ENCODE measurements around the gene MSANTD7. TPM values are rescaled to one million over a fixed set of nuclear protein-coding genes. Genes with fewer than 3 reads are reported as not detected.
"Not testable (repeated sequence)": the region's sequence is repeated elsewhere in the genome, so short reads cannot be mapped to it uniquely, and the experiment has no call there.

MSANTD7 gene
- total RNA-seq = 10 to 100 TPM in 1 of 2 donors, 1 to 10 TPM in 1; 9.9 to 12.2 TPM
- long read RNA-seq, full-length matches to known transcripts = 6 of 13 reads
- long read RNA-seq, partial matches to known transcripts = 6 of 13 reads
- long read RNA-seq, other reads (novel, unspliced or antisense) = 1 of 13 reads

GRCh38 chr10:14837757-14838581, at the start of gene MSANTD7, which contains the start of the genes CDNF and HSPA14:
Gene MSANTD7, plus strand, starts transcription at chr10:14838306. Its CDS starts 3,979 bp downstream, at chr10:14842285.
Gene CDNF, minus strand, starts transcription at chr10:14838037. Its CDS starts 91 bp downstream, at chr10:14837946.
Gene HSPA14, plus strand, starts transcription at chr10:14838306. Its CDS starts 97 bp downstream, at chr10:14838403.
- ATAC-seq (peak; percentile 91), DNase-seq (peak; percentile 99)
- intact Hi-C loops (cut with DNase I, micrococcal nuclease) = no loop called here

GRCh38 chr10:14798636-14799035, 39.5 kb upstream of the MSANTD7 start:
- DNase-seq = no peak
- intact Hi-C loops (cut with DNase I, micrococcal nuclease) = no loop called here
- no peak for ATAC-seq

GRCh38 chr10:14800397-14800796, 37.7 kb upstream of the MSANTD7 start:
- ATAC-seq = no peak
- no peak for DNase-seq
- intact Hi-C loops (cut with DNase I, micrococcal nuclease) = no loop called here

GRCh38 chr10:14801723-14802122, 36.4 kb upstream of the MSANTD7 start:
- DNase-seq (no peak), ATAC-seq (no peak)

GRCh38 chr10:14803827-14804226, 34.3 kb upstream of the MSANTD7 start:
- intact Hi-C loops (cut with DNase I, micrococcal nuclease) = no loop called here
- no peak for DNase-seq
- no peak for ATAC-seq

More at GRCh38 chr10:14801723-14802122, 36.4 kb upstream of the MSANTD7 start:
- intact Hi-C loops (cut with DNase I, micrococcal nuclease) = no loop called here

GRCh38 chr10:14806318-14806717, 31.8 kb upstream of the MSANTD7 start:
- intact Hi-C loops (cut with DNase I, micrococcal nuclease) = no loop called here
- ATAC-seq (peak; percentile 51), DNase-seq (no peak)

- no peak for DNase-seq
- intact Hi-C loops (cut with DNase I, micrococcal nuclease) = no loop called here
- no peak for ATAC-seq
Observed at GRCh38 chr10:14810969-14811953, 26.8 kb upstream of the MSANTD7 start.

GRCh38 chr10:14812271-14812670, 25.8 kb upstream of the MSANTD7 start:
- ATAC-seq (no peak), DNase-seq (no peak)
- intact Hi-C loops (cut with DNase I, micrococcal nuclease) = no loop called here

GRCh38 chr10:14815681-14816080, 22.4 kb upstream of the MSANTD7 start:
- DNase-seq = no peak
- intact Hi-C loops (cut with DNase I, micrococcal nuclease) = no loop called here
- ATAC-seq = no peak

GRCh38 chr10:14816717-14817116, 21.4 kb upstream of the MSANTD7 start:
- ATAC-seq; DNase-seq; intact Hi-C loops (cut with DNase I, micrococcal nuclease): not testable (repeated sequence)

- intact Hi-C loops (cut with DNase I, micrococcal nuclease) = loop anchor here (5.0 to 10.0 kb wide), 3 partner anchors 205 to 325 kb away; no protein-coding TSS in a partner anchor
- DNase-seq (no peak), ATAC-seq (no peak)
Observed at GRCh38 chr10:14820010-14820774, 17.9 kb upstream of the MSANTD7 start.

GRCh38 chr10:14820775-14821154, 17.3 kb upstream of the MSANTD7 start:
- intact Hi-C loops (cut with DNase I, micrococcal nuclease) = loop anchor here (5.0 to 10.0 kb wide), 3 partner anchors 206 to 326 kb away; no protein-coding TSS in a partner anchor
- ATAC-seq (no peak), DNase-seq (no peak)

GRCh38 chr10:14821635-14822375, 16.3 kb upstream of the MSANTD7 start:
- intact Hi-C loops (cut with DNase I, micrococcal nuclease) = loop anchor here (5.0 to 10.0 kb wide), 3 partner anchors 207 to 327 kb away; no protein-coding TSS in a partner anchor
- ATAC-seq (peak; percentile 75), DNase-seq (peak in 1 of 2 donors; percentile 32)

GRCh38 chr10:14822879-14823755, 15.0 kb upstream of the MSANTD7 start:
- intact Hi-C loops (cut with DNase I, micrococcal nuclease) = loop anchor here (5.0 to 10.0 kb wide), 3 partner anchors 208 to 328 kb away; no protein-coding TSS in a partner anchor

GRCh38 chr10:14823966-14824365, 14.1 kb upstream of the MSANTD7 start:
- no peak for DNase-seq
- intact Hi-C loops (cut with DNase I, micrococcal nuclease) = loop anchor here (5.0 to 10.0 kb wide), 3 partner anchors 209 to 329 kb away; no protein-coding TSS in a partner anchor
- no peak for ATAC-seq

More at GRCh38 chr10:14822879-14823755, 15.0 kb upstream of the MSANTD7 start:
- ATAC-seq (peak; percentile 67), DNase-seq (peak in 1 of 2 donors; percentile 52)
